Measurements from ENCODE around the gene BRD3OS.

Gene BRD3OS

DNA sequence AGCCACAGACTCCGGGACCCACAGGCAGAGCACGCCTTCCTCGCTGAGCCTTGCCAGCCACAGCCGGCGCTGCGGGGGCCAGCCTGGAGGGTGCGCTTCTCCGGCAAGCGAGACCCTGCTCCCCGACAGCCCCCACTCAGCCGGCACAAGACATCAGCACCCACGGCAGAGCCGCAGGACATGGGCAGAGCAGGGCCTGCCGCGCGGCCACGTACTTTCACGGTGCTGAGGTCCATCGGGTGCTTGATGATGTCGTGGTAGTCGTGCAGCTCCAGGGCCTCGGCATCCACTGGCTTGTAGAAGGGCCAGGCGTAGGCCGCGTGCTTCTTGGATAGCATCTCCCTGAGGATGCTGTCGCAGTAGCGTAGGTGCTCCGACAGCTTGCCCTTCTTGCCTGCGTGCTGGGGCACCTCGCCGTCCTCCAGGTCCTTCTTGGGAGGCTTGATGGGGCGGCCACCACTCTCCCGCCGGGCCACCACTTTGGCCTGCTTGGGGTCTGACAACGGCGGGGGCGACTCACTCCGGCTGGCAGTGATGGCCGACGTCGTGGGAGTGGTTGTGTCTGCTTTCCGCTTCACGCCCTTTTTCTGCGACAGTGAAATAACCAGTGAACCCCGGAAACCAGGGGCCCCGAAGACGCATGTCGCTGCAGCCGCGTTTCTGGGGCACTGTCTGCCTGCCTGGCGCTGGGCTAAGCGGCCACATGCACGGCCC lies 22.7 kb downstream of the BRD3OS start:
- in situ Hi-C loops (cut with MboI; ENCODE audit: low sequenced_read_pairs) = no loop called here

GRCh38 chr9:134048582-134048968 lies 23.3 kb downstream of the BRD3OS start:
- in situ Hi-C loops (cut with MboI; ENCODE audit: low sequenced_read_pairs) = no loop called here

DNA sequence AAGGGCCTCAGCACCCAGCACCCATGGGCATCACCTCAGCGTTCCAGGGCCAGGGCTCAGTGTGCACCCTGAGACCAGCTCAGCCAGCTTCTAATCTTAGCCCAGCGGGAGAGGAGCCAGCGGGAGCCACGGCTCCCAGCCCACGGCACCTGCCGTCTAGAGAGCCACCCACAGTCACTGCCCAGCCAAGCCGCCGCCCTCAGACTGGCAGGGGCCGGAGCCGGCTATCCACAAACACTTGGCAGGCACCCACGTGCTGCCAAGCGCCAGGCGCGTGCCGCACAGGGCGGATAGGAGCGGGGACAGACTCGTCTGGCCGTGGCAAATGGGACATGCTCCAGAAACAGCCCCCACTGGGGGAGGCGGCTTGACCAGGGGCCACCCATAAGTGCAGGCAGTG lies 24.0 kb downstream of the BRD3OS start:
- in situ Hi-C loops (cut with MboI; ENCODE audit: low sequenced_read_pairs) = no loop called here

GRCh38 chr9:134049772-134050588 lies 24.7 kb downstream of the BRD3OS start:
- in situ Hi-C loops (cut with MboI; ENCODE audit: low sequenced_read_pairs) = no loop called here

GRCh38 chr9:134050726-134051125 lies 25.4 kb downstream of the BRD3OS start:
- in situ Hi-C loops (cut with MboI; ENCODE audit: low sequenced_read_pairs) = no loop called here

DNA sequence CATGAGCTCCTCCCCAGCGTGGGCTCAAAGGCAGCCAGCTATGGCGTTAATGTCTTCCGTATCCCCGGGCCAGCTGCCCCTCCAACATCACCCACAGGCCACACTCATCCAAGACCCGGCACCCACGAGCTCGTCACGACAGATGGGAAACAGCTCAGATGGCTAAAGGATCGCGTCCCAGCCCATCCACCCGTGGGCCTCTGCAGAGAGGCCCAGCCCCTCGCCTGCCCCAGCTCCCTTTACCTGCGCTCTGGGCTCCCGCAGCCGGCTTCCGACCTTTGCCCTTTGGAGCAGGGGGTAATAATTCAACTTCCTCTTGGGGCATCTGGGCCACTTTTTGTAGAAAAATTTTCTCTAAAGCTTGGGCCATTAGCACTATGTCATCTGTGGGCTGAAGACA lies 26.0 kb downstream of the BRD3OS start:
- in situ Hi-C loops (cut with MboI; ENCODE audit: low sequenced_read_pairs) = no loop called here

- in situ Hi-C loops (cut with MboI; ENCODE audit: low sequenced_read_pairs) = no loop called here
Observed at GRCh38 chr9:134052491-134052890, 27.2 kb downstream of the BRD3OS start.

DNA sequence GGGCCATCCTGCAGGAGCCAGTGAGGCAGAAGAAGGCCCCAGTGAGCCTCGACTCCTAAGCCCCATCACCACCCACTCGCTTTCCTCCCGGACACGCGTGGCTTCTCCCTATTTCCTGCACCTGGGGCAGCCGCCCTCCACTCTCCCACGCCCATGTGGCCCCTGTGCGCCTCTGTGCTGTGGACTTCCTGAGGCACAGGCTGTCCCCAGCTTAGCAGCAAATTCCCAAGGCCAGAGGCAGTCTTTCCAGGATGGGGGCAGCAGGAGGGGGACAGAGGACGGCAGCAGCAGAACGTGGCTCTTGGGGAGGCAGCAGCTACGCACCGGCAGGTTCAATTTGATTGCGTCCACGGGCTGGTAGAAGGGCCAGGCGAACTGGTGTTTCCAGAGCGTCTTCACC lies 27.7 kb downstream of the BRD3OS start:
- in situ Hi-C loops (cut with MboI; ENCODE audit: low sequenced_read_pairs) = no loop called here

DNA sequence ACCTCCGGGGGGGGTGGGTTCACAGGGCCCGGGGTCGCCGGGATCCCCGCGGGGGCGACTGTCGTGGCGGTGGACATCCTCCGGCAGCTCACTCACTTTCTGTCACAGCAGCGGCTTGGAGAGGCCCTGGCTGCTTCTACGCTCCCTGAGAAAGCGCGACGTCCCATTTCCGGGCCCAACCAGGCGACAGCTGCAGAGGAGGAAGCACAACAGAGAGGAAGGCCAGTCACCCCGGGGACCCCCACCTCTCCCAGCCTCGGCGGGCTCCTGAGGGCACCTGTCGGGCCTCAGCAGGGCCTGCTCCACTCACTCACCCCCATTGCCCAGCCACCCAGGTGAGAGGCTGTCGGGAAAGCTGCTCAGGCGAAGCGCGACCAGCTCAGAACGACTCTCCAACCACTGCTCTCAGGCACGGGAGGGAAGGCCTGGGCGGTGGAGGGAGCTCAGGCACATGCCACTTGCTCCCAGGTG lies 28.2 kb downstream of the BRD3OS start:
- in situ Hi-C loops (cut with MboI; ENCODE audit: low sequenced_read_pairs) = no loop called here

GRCh38 chr9:134053941-134054761 lies 28.9 kb downstream of the BRD3OS start:
- in situ Hi-C loops (cut with MboI; ENCODE audit: low sequenced_read_pairs) = no loop called here

DNA sequence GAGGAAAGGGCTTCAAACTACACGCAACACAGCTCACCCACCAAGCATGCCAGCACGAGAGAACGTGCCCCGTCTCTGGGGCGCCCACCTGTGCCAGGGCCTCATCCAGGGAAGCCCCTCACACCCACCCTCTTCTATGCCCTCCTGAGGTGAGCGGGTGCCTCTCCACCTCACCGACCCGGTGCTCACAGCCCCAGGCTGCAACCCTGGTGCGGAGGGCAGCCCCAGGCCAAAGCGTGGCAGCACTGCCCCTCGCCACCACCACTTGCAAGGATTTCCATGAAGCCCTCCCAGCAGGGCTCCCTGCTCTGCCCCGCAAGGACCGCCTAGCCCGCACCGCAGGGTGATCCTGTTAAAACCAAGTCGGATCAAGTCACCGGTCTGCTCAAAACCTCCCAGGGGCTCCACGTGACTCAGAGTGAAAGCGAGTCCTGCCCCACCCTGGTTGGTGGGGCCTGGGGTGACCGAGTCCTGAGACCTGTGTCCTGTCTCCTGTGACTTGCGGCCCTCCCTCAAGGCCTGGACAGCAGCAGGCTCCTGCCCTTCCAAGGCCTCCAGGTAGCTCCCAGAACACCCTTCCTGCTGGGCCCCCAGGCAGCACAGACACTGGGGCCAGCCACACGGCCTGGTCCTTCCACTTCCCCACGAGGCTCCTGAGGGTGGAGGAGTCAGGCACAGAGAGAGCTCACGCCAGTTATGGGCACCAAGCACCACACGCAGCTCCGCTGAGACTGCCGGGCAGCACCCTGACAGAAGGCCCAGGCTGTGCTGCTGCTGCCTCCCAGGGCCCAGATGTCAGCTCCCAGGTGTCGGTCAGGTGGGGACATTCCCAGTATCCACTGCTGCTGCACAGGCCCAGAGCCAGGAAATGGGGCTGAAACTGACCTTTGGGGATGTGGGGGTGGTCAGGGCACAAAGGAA lies 29.9 kb downstream of the BRD3OS start:
- in situ Hi-C loops (cut with MboI; ENCODE audit: low sequenced_read_pairs) = no loop called here

GRCh38 chr9:134055981-134056461 lies 30.7 kb downstream of the BRD3OS start:
- in situ Hi-C loops (cut with MboI; ENCODE audit: low sequenced_read_pairs) = no loop called here

DNA sequence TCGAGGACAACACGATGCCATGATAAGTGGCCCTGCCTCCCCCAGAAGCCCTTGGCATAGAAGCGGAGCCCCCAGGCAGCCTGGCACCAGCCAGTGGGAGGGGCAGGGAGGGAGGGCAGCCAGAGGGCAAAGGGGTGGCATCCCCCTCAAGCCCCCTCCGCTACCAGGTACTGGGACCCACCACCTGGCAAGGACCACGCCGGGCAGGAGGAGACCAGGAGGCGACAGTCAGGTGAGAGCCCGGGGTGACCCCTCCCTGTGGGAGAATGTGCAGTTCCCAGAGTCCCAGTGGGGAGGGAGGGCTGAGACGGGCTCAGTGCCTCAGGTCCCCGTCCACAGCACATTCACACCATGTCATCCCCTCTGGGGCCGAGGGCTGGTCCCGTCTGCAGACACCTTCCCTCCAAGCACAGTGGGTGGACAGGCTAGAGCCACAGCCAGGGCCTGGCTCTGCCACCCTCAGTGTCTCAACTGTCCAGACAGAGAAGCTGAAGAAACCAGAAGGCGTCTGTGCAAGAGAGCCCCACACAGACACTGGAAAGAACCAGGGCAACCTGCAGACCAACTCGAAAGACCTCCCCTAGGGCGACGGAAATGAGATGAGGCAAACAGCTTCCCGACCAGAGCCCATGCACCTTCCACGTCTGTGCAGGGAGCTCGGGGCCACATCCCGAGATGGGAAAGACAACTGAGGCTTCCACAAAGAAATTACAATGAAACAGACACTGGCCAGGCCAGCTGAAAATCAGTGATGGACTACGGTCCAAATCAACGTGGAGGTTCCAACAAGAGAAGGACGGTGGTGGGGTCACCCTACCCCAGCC lies 31.4 kb downstream of the BRD3OS start:
- in situ Hi-C loops (cut with MboI; ENCODE audit: low sequenced_read_pairs) = no loop called here

- in situ Hi-C loops (cut with MboI; ENCODE audit: low sequenced_read_pairs) = no loop called here
Observed at GRCh38 chr9:134057307-134057657, 32.0 kb downstream of the BRD3OS start.

- in situ Hi-C loops (cut with MboI; ENCODE audit: low sequenced_read_pairs) = no loop called here
Observed at GRCh38 chr9:134057751-134058701, 32.7 kb downstream of the BRD3OS start.

DNA sequence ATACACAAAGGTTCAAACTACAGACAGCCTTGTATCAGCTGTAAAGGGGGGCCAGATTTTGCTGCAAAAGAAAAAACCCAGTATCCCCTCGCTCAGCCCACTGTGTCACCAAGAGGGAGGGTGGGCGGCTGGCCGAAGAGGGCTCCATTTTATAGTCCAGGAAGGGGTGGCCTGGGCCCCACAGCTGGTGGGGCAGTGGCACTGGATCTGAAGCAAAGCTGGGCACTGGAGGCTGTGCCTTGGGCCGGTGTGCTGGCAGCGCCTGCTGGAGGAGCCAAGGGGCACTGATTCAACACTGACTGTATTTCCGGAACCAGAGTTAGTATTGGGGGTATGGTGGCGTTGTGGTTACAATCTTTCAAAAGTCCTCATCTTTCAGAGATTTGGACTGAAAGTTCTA lies 33.4 kb downstream of the BRD3OS start:
- in situ Hi-C loops (cut with MboI; ENCODE audit: low sequenced_read_pairs) = no loop called here

DNA sequence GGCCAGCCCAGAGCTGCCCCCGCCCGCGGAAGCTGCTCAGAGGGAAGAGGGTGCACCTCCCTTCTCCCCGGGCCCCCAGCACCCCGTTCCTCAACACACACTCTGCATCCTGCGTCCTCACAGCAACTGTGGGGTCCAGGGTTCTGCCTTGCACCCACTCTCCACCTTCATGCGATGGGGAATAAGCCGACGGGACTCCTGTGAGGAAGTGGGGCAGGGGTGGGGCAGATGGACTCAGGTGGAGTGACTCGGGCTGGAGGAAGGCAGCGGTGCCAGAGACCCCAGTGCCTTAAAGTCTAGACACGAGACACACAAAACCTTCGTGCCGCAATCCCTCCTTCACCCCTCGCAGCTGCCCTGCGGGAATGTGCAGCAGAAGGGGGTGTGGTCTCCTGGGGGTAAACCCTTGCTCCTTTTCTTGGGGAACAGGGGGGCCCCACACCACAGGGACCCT lies 33.9 kb downstream of the BRD3OS start:
- in situ Hi-C loops (cut with MboI; ENCODE audit: low sequenced_read_pairs) = no loop called here

DNA sequence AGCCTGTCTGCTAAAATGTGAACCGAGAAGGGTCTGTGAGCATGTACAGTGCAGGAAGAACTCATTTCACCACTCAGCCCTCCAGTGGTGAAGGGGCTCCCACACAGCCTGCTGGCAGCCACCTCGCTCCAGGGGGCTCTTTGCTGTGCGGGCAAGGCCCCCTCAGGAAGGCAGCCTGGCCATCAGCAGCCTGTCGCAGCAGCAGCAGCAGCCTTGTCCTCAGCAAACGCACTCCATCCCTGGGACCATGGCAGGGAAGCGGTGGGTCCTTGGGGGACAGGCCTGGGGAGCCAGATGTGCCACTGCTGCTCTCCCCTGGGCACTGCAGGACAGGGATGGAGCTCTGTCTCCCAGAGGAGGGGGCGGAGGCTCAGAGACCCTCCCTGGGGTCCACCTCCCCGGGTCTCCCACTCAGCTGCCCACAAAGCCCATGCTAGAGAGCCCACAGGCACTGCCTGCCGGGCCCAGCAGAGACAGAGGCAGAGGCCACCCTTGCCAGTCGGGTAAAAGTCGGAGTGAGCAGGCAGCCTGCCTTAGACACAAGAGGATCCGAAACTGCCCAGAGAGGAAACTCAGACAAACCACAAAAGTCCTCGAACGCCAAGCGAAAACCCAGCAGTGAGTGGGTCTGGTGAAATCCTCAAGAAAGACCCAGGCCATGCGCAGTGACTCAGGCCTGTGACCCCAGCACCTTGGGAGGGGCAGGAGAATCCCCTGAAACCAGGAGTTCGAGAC lies 34.5 kb downstream of the BRD3OS start:
- in situ Hi-C loops (cut with MboI; ENCODE audit: low sequenced_read_pairs) = no loop called here

All from HL-60/S4 treated with phorbol 12-myristate 13-acetate at 8.2 ng/mL for 4 days and 3 days (cell line).